ENCODE results near the gene IL17D. TPM values are rescaled to one million over a fixed set of nuclear protein-coding genes. Genes with fewer than 3 reads are reported as not detected.
A peak's percentile ranks its signal among the peaks of the same experiment; 100 is the strongest.

IL17D gene
- total RNA-seq, 1 donor = under 0.01 TPM

GRCh38 chr13:20701461-20701860, 2.0 kb upstream of the IL17D start:
- TF ChIP-seq, protein P1, sequence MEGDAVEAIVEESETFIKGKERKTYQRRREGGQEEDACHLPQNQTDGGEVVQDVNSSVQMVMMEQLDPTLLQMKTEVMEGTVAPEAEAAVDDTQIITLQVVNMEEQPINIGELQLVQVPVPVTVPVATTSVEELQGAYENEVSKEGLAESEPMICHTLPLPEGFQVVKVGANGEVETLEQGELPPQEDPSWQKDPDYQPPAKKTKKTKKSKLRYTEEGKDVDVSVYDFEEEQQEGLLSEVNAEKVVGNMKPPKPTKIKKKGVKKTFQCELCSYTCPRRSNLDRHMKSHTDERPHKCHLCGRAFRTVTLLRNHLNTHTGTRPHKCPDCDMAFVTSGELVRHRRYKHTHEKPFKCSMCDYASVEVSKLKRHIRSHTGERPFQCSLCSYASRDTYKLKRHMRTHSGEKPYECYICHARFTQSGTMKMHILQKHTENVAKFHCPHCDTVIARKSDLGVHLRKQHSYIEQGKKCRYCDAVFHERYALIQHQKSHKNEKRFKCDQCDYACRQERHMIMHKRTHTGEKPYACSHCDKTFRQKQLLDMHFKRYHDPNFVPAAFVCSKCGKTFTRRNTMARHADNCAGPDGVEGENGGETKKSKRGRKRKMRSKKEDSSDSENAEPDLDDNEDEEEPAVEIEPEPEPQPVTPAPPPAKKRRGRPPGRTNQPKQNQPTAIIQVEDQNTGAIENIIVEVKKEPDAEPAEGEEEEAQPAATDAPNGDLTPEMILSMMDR (IDR thresholded peaks at IDR 0.05; ENCODE audit: insufficient read depth, low read depth, low read length) = no peak

DNA sequence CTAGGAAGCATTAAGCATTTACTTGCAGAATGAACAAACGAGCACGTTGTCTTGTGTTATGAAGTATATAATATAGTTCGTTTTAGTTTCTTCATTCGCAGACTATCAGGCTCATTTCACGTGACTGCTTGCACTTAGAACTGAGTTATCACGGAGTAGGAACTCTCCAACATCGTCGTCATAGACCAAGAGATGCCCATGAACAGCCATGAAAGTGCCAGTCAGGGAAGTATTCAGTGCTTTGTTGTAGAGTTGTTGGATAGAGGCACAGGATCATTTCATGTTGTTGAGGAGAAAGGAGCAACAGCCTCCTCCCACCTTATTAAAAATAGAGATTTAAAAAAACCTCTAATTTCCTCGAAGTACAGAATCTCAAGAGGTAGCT, 977 bp upstream of the IL17D start:
- TF ChIP-seq, protein P1 (IDR thresholded peaks at IDR 0.05; ENCODE audit: insufficient read depth, low read depth, low read length) = no peak
- peak overlapping the region; percentile 69 for H3K4me3 ChIP-seq (ENCODE audit: low read depth, low read length)
- peak; percentile 15 for DNase-seq (ENCODE audit: low read depth)

More at GRCh38 chr13:20701461-20701860, 2.0 kb upstream of the IL17D start:
- H3K4me3 ChIP-seq (ENCODE audit: low read depth, low read length) = no peak overlapping the region
- no peak for DNase-seq (ENCODE audit: low read depth)

DNA sequence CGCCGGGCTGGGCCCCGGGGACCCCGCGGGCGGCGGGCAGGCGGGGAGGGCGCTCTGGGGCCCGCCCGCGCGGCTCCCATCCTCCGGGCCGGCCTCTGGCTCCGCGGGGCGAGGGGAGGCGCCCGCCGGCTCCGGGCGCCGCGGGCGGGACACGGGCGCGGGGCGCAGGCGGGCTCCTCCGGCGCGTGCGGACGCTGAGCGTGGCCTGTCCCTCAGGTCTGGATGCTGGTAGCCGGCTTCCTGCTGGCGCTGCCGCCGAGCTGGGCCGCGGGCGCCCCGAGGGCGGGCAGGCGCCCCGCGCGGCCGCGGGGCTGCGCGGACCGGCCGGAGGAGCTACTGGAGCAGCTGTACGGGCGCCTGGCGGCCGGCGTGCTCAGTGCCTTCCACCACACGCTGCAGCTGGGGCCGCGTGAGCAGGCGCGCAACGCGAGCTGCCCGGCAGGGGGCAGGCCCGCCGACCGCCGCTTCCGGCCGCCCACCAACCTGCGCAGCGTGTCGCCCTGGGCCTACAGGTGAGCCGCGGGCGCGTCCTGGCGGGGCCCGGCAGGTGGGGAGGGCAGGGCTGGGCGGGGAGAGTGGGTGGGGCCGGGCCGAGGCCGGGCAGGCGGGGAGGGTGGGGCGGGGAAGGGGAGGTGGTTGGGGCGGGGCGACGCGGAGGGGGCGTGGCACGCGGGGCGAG, 420 bp downstream of the IL17D start:
- TF ChIP-seq, protein P1 (IDR thresholded peaks at IDR 0.05; ENCODE audit: insufficient read depth, low read depth, low read length) = peak; percentile 54
- DNase-seq (ENCODE audit: low read depth) = peak; percentile 77
- peak overlapping the region; percentile 69 for H3K4me3 ChIP-seq (ENCODE audit: low read depth, low read length)

GRCh38 chr13:20704459-20705069, 1.1 kb downstream of the IL17D start:
- no peak for DNase-seq (ENCODE audit: low read depth)
- TF ChIP-seq, protein P1 (IDR thresholded peaks at IDR 0.05; ENCODE audit: insufficient read depth, low read depth, low read length) = no peak
- peak overlapping the region; percentile 69 for H3K4me3 ChIP-seq (ENCODE audit: low read depth, low read length)

- DNase-seq (ENCODE audit: low read depth) = no peak
- TF ChIP-seq, protein P1 (IDR thresholded peaks at IDR 0.05; ENCODE audit: insufficient read depth, low read depth, low read length) = no peak
- H3K4me3 ChIP-seq (ENCODE audit: low read depth, low read length) = no peak overlapping the region
These were observed 3.2 kb downstream of the IL17D start for GRCh38 chr13:20706661-20707060.

DNA sequence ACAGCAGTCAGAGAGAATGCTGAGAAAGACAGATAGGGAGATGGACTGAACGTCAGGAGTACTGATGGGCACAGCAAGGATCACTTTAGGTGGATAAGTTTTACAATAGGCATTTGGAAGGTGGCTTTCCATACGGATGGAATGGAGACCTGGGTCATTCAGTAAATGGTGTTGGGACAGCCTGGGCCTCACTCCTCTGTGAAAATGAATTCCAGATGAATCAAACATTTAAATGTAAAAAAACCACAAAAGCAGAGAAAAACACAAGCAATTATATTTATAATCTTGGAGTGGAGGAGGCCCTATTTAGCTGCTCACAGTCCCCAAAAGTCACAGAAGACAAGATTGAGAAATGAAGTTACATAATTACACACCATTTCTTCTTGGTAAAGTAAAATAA, 4.7 kb downstream of the IL17D start:
- no peak overlapping the region for H3K4me3 ChIP-seq (ENCODE audit: low read depth, low read length)
- TF ChIP-seq, protein P1 (IDR thresholded peaks at IDR 0.05; ENCODE audit: insufficient read depth, low read depth, low read length) = no peak
- no peak for DNase-seq (ENCODE audit: low read depth)

Measured in fibroblast of villous mesenchyme (primary cell).